Upper lobe of right lung (tissue), 1 donor: Measurements from ENCODE around the gene CDPF1. TPM values are rescaled to one million over a fixed set of nuclear protein-coding genes. Genes with fewer than 3 reads are reported as not detected.
A peak's percentile ranks its signal among the peaks of the same experiment; 100 is the strongest.

Experiments
- ATAC-seq: fragments of 200-7000 bp; cut with Tn5 transposase; one replicate; pipeline ENCODE4 v1.9.1; 2020; ENCODE audit warnings: mild to moderate bottlenecking, moderate library complexity
- DNase-seq: peaks from one replicate; pipeline ENCODE4 v3.0.0-alpha.2; 2020
- H3K27ac ChIP-seq: fragments of 200-600 bp; one replicate; pipeline ENCODE4 v1.8.0; 2022
- H3K27me3 ChIP-seq: fragments of 200-600 bp; one replicate; pipeline ENCODE4 v1.8.0; 2022; ENCODE audit warnings: mild to moderate bottlenecking
- H3K36me3 ChIP-seq: fragments of 200-600 bp; one replicate; pipeline ENCODE4 v1.8.0; 2022
- H3K4me1 ChIP-seq: fragments of 200-600 bp; one replicate; pipeline ENCODE4 v1.8.0; 2022
- H3K4me3 ChIP-seq: fragments of 200-600 bp; one replicate; pipeline ENCODE4 v1.8.0; 2022; ENCODE audit warnings: mild to moderate bottlenecking
- H3K9me3 ChIP-seq: fragments of 200-600 bp; one replicate; pipeline ENCODE4 v1.8.0; 2022
- CTCF ChIP-seq: fragments of 200-600 bp; IDR thresholded peaks from one replicate; pipeline ENCODE4 v1.8.0; 2022; ENCODE audit warnings: antibody characterized with exemption
- intact Hi-C: fragments of 100-400 bp; cut with DNase I; formaldehyde crosslinking; loops from one replicate; pipeline ENCODE4 v1.11.0; 2022
- total RNA-seq: library from RNA; stranded (reverse); fragmentation: NEBNext Ultra II Directional; extraction: Animal tissue kit (Norgen Biotek cat#: 25700); gene quantifications from one replicate; pipeline ENCODE4 v1.2.1, GENCODE V29; 2021
- donor health status: DM: no; HTN: yes; CAD: no; lungs with severe emphysema.

Gene CDPF1
- total RNA-seq, 1 donor from 2014 or later = 9.0 TPM

- Histone ChIP-seq H3K9me3 (no peaks in the 10 kb centered on the region), H3K36me3 (peaks cover 17% of the 10 kb centered on the region), H3K4me1 (no peaks in the 10 kb centered on the region), H3K27me3 (no peaks in the 10 kb centered on the region), H3K4me3 (no peak overlapping the region), H3K27ac (no peak overlapping the region)
- intact Hi-C loops = no loop called here
- no peak for TF ChIP-seq CTCF
- ATAC-seq (no peak), DNase-seq (no peak)
Observed at GRCh38 chr22:46242076-46242475, 8.0 kb downstream of the CDPF1 start.

DNA sequence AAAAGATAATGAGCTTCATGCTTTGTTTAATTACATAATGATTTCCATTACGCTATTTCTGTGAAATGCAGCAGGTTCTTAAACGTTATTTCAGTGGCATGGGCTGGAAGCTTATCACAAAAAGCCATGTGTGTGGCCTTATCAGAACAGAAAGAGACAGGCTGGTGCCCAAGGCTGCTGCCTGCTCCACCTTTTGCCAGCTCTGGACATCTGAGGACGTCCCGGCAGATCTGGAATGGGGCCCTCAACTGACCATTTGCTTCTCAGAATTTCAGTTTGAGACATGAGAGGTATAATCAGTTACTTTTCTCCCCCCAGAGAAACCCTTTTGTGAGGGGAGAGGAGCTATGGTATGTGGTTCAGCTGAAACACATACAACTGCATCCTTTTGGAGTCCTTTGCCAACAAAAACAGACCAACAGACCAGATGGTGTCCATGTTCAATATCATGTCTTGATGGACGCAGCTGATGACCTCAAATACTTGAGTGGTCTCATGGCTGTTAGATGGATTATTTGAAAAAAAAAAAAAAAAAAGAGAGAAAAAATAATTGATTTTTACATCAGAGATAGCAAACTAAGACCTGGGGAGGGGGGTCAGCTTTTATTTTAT, 8.6 kb downstream of the CDPF1 start:
- ATAC-seq (no peak), DNase-seq (no peak)
- Histone ChIP-seq H3K27me3 (no peaks in the 10 kb centered on the region), H3K4me1 (no peaks in the 10 kb centered on the region), H3K36me3 (peaks cover 20% of the 10 kb centered on the region), H3K4me3 (no peak overlapping the region), H3K9me3 (no peaks in the 10 kb centered on the region), H3K27ac (no peak overlapping the region)
- TF ChIP-seq CTCF = no peak
- intact Hi-C loops = no loop called here

DNA sequence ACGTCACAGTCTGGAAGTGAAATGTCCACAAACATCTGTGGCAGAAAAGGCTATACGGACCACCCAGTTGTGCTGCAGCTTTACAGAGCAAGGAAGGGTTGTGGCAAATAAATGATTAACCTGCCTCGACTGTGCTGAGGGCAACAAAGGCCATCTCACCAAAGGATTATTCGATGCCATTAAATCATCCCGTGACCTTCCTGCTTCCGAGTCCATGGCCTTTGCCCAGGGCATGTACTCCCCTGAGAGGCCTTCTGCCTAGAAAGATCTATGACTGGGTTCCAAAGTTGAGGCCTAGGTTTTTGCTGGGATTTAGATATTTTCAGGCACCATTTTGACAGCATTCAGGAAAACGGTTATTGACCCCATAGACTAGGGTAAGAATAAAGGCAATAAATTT, 9.2 kb downstream of the CDPF1 start:
- H3K27me3 ChIP-seq = no peaks in the 10 kb centered on the region
- DNase-seq (no peak), ATAC-seq (no peak)
- TF ChIP-seq CTCF = no peak
- no peak overlapping the region for H3K27ac ChIP-seq
- no peaks in the 10 kb centered on the region for H3K4me1 ChIP-seq
- H3K9me3 ChIP-seq = no peaks in the 10 kb centered on the region
- H3K36me3 ChIP-seq = peaks cover 26% of the 10 kb centered on the region
- no peak overlapping the region for H3K4me3 ChIP-seq
- intact Hi-C loops = no loop called here

- ATAC-seq (peak; percentile 30), DNase-seq (no peak)
- H3K36me3 ChIP-seq = peaks cover 29% of the 10 kb centered on the region
- H3K4me1 ChIP-seq = no peaks in the 10 kb centered on the region
- H3K27ac ChIP-seq = no peak overlapping the region
- no peaks in the 10 kb centered on the region for H3K27me3 ChIP-seq
- no peak overlapping the region for H3K4me3 ChIP-seq
- intact Hi-C loops = no loop called here
- H3K9me3 ChIP-seq = no peaks in the 10 kb centered on the region
- TF ChIP-seq CTCF = no peak
Observed at GRCh38 chr22:46240506-46240905, 9.6 kb downstream of the CDPF1 start.

DNA sequence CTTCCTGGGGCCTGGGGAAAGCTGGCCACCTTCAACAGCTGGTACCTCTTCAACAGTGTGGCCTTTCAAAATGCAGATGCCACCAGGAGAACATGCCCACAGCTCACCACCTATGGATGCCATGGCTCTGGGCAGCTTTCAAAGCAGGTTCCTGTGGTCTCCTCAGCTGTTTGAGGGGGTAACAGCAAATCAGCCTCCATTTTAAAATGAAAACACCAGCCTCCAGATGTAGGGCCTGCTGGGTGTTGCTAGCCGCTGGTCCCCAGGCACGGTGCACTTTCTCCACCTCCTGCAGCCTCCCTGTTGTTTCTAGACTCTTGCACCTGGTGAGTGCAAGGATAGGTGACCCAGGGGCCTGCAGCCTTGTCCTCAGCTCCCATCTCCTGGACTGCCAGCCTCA, 10.0 kb downstream of the CDPF1 start:
- DNase-seq (no peak), ATAC-seq (no peak)
- Histone ChIP-seq H3K36me3 (peaks cover 33% of the 10 kb centered on the region), H3K9me3 (no peaks in the 10 kb centered on the region), H3K27ac (no peak overlapping the region), H3K4me3 (no peak overlapping the region), H3K27me3 (no peaks in the 10 kb centered on the region), H3K4me1 (no peaks in the 10 kb centered on the region)
- intact Hi-C loops = no loop called here
- no peak for TF ChIP-seq CTCF
